HT1080 (cell line): ENCODE measurements around the gene ZNF766. TPM values are rescaled to one million over a fixed set of nuclear protein-coding genes. Genes with fewer than 3 reads are reported as not detected.

Experiments used
- small RNA-seq: library from RNA; depleted of rRNA; stranded (forward); fragments of <200 nt; gene quantifications from one replicate; pipeline ENCODE3, GENCODE V24; 2014
- total RNA-seq: library from RNA; depleted of rRNA; stranded (reverse); fragments of >200 nt; shearing (Covaris generic); gene quantifications from 2 replicates; pipeline ENCODE4 v1.2.3, GENCODE V29; 2014; rRNA removed

Gene ZNF766
- total RNA-seq, 1 experiment from 2014 or later: 8.8 TPM

Small RNA genes lying within 50 kb of the gene (small RNA-seq; reads per million reads assigned to genes)
- gene MIR643: not detected
- not detected for gene MIR6801
- not detected for gene RF00019

Other genes with a start within 250 kb of the ZNF766 start
- 8.9 and 9.1 TPM in 2 replicates for gene ZNF614, start 241.2 kb upstream of the ZNF766 start, total RNA-seq
- 3.2 and 3.3 TPM in 2 replicates for gene ZNF432, start 220.7 kb upstream of the ZNF766 start, total RNA-seq
- 4.8 and 5.8 TPM in 2 replicates for gene ZNF841, start 173.8 kb upstream of the ZNF766 start, total RNA-seq
- 3.8 and 5.6 TPM in 2 replicates for gene ZNF616, start 129.6 kb upstream of the ZNF766 start, total RNA-seq
- gene ZNF836, start 98.0 kb upstream of the ZNF766 start, total RNA-seq: 1.0 and 1.9 TPM in 2 replicates
- 162 and 195 TPM in 2 replicates for gene PPP2R1A, start 79.5 kb upstream of the ZNF766 start, total RNA-seq
- 8.7 and 9.8 TPM in 2 replicates for gene ZNF480, start 27.6 kb downstream of the ZNF766 start, total RNA-seq
- not detected in 2 replicates for gene ZNF610, start 66.7 kb downstream of the ZNF766 start, total RNA-seq
- not detected in 2 replicates for gene ZNF880, start 100.3 kb downstream of the ZNF766 start, total RNA-seq
- 9.2 and 11.0 TPM in 2 replicates for gene ZNF528, start 128.3 kb downstream of the ZNF766 start, total RNA-seq
- gene ZNF534, start 159.6 kb downstream of the ZNF766 start, total RNA-seq: 0.33 and 0.51 TPM in 2 replicates
- 0.20 and 1.6 TPM in 2 replicates for gene ZNF578, start 184.0 kb downstream of the ZNF766 start, total RNA-seq